Effector CD8-positive, alpha-beta T cell (primary cell): Measurements from ENCODE around the gene ADAMTS6.
"Not testable (repeated sequence)": the region's sequence is repeated elsewhere in the genome, so short reads cannot be mapped to it uniquely, and the experiment has no call there.

Experiments
- DNase-seq: peaks from one replicate; lab custom pipeline; 2025; lab: John Stamatoyannopoulos, UW

ADAMTS6 gene

DNA sequence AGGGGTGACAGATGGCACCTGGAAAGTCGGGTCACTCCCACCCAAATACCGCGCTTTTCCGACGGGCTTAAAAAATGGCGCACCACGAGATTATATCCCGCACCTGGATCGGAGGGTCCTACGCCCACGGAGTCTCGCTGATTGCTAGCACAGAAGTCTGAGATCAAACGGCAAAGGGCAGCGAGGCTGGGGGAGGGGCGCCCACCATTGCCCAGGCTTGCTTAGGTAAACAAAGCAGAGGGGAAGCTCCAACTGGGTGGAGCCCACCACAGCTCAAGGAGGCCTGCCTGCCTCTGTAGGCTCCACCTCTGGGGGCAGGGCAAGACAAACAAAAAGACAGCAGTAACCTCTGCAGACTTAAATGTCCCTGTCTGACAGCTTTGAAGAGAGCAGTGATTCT is 111.2 kb downstream of the ADAMTS6 start:
- DNase-seq: not testable (repeated sequence)

DNA sequence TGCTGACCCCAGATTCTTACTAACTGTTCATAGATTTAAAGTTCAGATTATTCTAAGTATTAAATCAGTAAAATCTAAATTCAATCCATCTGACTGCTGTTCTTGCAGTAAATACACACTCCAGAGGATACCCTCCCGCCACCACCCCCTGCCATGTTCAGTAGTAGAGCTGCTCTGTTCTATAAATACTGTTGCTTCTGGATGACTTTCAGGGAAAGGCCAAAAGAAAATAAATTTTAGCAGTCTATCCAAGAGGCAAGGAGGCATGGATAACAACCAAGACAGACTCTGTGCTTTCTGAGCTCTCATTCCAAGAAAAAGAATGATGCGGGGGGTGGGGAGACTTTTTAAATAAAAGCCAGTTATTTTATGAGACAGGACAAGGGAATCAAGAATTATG is 115.1 kb downstream of the ADAMTS6 start:
- no peak for DNase-seq

DNA sequence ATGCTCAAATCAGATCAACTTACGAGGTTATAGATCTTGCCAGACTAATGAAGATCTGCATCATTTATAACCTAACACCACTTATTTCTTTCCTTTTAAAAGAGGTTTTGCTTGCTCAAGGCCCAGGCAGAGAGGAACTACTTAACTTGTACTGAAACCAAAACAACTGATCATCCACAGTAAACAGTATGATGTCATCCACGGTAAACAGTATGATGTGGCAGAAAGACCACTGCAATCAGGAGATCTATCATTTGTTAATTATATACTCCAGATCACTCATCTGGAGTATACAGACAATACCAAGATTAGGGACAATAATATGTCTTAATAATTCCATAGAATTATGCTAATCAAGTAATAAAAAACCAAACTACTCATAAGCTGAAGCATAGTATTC is 116.8 kb downstream of the ADAMTS6 start:
- DNase-seq: no peak

DNA sequence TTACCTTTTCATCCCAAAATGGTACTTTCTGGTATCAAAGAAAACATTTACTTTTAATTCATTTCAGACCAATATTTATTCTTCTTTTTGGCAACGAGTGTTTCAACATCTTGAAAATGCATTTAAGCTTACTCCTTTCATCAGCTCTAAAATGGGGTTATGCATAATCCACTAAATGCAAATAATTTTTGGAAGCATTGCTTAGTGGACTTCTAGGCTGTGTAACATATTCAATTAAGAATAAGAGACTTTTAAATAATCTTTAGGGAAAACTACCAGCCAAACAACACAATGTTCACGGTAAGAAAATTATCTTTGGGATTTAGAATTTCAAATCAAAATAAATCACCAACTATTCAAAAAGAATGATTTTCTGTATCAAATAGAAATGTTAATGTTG is 118.2 kb downstream of the ADAMTS6 start:
- DNase-seq: no peak

DNA sequence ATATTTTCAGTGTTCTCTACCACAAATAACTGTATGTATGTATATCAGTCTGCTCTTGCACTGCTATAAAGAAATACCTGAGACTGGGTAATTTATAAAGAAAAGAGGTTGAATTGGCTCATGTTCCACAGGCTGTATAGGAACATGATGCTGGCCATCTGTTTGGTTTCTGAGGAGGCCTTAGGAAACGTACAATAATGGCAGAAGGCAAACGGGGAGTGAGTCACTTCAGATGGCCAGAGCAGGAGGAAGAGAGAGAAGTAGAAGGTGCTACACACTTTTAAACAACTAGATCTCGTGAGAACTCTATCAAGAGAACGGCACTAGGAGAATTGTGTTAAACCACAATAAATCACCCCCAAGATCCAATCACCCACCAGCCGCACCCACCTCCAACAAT is 121.7 kb downstream of the ADAMTS6 start:
- no peak for DNase-seq

DNA sequence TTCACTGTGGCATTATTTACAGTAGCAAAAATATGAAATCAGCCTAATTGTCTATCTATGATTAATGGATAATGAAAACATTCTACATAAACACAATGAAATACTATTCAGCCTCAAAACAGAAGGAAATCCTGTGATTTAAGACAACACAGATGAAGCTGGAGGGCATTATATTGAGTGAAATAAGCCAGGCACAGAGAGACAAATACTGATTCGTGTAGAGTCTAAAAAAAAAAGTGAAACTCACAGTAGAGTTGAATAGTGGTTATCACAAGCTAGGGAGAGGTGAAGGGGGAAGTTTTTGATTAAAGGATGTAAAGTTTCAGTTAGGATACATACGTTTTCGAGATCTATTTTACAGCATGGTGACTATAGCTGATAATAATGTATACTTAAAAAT is 122.2 kb downstream of the ADAMTS6 start:
- no peak for DNase-seq

DNA sequence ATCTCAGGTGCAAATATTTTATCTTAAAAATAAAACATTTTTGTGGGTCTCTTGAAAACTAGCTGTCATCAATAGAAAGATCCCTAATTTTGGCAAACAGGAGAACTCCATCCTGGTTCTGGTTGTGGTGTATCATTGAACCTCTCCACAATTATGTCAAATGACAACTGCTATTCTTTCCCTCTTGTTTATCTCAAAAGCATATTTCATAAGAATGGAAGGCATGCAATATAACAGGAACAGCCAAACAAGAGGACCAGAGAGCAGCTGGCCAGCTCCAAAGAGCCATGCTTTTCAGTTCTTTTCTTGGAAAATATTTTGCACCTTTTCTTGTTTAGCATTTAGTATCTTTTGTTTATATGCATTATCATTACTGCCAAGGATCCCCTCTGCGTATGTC is 125.4 kb downstream of the ADAMTS6 start:
- no peak for DNase-seq

DNA sequence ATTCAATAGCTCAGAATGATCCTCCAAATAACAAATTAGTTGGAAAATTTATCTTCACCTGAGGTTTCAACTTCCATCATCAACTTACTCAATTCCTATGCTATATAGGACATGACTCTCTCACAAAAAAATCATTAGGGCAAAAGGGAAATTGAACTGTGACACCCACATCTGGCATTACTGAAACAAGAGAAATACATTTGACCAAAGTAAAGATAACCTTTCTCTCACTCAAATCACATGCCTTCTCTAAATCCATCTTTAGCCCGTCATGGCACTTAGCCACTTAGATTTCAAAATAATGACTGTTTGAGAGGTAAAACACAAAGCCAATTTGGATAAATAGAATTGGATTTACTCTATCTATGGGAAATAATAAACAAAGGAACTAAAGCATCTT is 126.4 kb downstream of the ADAMTS6 start:
- no peak for DNase-seq

DNA sequence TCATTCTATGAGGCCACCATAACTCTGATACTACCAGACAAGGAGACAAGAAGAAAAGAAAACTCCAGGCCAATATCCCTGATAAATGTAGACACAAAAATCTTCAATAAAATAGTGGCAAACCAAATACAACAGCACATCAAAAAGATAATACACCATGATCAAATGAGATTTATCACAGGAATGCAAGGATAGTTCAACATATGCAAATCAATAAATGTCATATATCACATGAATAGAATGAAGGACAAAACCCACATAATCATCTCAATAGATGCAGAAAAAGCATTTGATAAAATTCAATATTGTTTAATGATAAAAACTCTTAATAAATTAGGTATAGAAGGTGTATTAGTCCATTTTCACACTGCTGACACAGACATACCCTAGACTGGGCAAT is 139.9 kb downstream of the ADAMTS6 start:
- no peak for DNase-seq

DNA sequence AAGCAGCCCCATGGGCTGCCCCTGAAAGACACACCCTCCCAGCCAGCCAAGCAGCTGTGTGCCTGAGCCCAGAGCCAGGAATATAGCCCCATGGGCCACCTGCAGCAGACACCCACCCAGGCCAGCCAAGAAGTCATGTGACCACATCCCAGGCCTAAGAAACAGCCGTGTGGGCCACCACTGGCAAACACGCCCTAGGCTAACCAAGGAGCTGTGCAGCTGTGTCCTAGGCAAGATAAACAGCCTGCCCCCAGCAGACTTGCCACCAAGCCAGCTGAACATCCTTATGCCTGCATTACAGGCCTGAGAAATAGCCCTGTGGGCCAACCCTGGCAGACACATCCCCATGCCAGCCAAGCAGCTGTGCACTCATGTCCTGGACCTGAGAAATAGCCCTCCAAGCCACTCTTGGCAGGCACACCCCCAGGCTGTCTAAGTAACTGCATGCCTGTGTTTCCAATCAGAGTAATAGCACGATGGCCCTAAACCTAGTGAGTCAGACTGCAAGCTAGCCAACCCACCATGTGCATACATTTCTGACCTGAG is 143.0 kb downstream of the ADAMTS6 start:
- no peak for DNase-seq

DNA sequence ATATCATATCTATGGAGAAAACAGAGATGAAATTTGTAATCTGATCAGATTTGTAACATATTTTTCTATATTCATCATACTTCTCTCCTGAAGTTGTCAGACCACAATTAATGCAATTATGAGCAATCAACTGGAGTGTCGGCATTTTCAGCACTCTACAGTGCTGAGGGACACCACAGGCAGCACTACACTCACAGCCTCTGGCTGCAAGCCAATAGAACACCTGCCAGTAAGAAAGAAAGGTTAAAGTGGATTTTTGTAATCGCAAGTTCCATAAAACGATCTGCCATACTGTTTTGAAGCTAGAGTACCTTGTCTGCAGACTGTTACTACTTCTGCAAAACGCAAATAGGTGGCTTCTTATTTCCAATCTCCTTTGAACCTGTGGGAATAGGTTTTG is 147.6 kb downstream of the ADAMTS6 start:
- DNase-seq: no peak

DNA sequence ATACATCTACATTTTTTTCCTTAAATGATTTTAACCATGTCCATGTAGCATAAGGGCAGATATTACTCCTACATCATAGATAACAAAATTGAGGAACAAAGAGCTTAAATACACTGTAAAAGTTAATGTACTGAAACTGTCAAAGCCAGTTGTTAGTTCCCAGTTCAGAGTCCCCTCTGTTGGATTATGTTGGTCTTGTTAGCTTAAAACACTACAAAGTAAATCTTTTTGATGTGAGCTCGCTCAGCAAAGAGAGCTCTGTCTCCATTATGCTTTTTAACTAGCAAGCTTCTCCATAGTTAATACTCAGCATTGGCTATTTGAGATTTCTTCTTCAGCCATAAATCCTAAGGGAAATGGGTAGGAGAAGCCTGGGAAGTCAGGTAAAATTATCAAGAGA is 149.1 kb downstream of the ADAMTS6 start:
- no peak for DNase-seq

DNA sequence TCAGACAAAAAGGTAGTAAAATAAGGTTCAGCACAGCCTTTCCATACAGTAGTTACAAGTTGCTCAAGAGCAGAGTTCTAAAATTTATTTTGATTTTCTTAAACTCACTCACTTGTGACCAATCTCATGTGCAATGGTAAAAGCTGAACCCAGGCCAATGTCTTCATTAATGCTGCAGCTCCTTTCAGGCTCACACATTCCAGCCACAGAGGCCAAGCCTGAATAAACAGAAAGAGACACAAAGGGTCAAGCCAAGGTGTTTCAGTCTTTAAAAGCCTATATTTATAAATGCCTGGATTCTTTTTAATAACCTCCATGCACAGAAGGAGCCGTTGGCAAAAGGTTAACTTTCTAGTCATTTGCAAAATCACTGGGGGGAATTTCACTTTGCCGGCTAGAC is 152.5 kb downstream of the ADAMTS6 start:
- DNase-seq: no peak

DNA sequence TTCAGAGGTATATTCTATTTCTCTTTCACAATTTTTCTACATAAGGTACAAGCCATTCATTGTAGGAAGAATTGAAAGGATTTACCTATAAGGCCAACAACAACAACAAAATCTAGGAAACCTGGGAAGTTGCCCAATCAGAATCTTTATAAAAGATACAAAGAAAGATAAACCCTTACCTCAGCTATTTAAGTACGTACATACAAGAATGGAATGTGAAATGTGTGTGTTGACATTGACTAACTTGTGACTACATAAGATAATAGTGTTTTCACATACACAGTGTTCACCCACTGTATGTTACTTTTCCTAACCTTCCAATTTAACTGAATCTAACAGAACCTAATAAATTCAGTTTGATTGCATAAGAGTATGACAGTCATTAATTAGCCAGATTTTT is 154.1 kb downstream of the ADAMTS6 start:
- no peak for DNase-seq

DNA sequence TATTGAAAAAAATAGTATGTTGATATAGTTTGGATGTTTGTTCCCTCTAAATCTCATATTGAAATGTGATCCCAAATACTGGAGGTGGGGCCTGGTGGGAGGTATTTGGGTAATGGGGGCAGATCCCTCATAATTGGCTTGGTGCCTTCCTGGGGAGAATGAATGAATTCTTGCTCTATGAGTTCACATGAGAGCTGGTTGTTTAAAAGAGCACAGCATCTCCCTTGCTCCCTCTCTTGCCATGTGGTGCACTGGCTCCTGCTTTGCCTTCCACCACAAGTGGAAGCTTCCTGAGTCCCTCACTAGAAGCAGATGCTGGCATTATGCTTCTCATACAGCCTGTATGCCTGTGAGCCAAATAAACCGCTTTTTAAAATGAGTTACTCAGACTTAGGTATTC is 154.8 kb downstream of the ADAMTS6 start:
- DNase-seq: no peak

DNA sequence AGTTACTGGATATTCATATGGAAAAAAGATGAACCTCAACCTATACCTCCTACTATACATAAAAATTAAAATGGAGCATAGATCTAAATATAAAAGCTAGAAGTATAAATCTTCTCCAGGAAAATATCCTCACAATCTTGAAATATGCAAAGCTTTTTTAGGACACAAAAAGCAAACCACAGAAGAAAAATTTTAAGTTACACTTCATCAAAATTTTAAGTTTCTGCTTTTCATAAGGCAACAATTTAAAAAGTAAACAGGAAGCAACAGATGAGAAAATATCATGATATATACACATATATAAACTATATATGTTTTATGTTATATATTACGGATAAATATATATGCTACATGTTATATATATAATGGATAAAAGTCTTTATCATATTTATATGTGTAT is 157.5 kb downstream of the ADAMTS6 start:
- DNase-seq: no peak

DNA sequence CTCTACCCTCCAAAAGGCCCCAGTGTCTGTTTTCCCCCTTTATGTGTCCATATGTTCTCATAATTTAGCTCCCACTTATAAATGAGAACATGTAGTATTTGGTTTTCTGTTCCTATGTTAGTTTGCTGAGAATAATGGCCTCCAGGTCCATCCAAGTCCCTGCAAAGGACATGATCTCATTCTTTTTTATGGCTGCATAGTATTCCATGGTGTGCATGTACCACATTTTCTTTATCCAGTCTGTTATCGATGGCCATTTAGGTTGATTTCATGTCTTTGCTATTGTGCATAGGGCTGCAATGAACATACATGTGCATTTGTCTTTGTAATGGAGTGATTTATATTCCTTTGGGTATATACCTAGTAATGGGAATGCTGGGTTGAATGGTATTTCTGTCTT is 161.0 kb downstream of the ADAMTS6 start:
- not testable (repeated sequence) for DNase-seq

DNA sequence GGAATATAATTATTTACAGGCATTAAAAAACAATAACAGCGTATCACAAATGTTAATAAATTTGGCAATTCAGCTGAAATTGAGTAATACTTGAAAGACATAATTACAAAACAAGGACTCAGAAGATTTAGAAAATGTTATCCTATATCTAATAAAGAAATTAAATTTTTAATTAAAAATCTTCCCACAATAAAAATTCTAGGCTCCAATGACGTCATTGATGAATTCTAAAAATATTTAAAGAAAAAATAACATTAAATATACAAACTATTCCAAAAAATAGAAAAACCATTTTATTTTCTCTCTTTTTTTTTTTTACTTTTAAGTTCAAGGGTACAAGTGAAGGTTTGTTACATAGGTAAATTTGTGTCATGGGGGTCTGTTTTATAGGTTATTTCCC is 161.5 kb downstream of the ADAMTS6 start:
- DNase-seq: no peak

DNA sequence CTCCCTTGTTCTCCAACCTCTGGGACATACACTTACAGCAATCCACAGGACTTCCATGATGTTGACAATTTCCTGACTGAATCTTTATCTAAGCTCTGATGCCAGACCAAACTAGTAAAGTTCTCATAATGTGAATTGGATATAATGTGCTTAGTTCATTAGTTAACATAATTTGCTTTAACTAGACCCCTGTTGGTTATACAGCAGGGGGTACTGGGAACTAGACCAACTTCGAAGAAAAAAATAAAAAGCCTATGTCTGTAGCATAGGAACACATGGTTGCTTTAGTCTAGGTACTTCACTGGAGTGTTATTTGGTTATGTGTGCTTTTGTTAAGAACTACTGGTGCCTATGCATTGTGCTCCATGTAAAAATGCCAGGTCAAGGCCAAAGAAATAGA is 173.8 kb downstream of the ADAMTS6 start:
- DNase-seq: no peak

DNA sequence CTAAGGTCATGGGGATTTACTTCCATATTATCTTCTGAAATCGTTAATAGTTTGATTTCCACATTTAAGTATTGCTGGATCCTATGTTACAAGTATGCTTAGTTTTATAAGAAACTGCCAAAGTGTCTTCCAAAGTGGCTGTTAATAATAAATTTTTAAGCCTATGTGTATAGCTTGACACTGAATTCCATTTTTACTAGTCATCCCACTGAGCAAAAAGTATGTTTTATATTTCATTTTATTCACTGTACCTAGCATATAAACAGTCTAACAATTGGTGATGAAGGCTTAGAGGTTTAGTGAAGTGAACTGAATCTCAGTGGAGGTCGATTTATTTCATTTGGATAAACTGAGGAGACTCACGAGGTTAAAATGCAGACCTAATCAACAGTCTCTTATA is 174.6 kb downstream of the ADAMTS6 start:
- no peak for DNase-seq

DNA sequence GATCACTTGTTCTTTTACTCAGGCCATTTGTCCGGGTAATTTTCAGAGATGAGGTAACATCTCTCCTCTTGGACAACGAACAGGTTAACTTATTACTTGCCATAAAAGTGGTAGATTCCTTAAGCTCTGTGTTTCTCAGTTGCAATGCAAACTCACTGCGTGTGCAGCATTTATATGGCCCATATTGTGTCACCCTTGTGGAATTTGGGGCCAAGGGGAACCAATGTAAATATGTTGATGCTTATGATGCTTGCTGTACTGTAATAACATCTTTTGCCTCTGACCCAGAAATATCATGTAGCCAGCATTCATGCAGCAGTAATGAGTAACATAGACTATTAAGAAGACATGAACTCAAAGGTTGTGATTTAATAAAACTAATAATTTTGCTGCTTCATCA is 175.8 kb downstream of the ADAMTS6 start:
- no peak for DNase-seq

DNA sequence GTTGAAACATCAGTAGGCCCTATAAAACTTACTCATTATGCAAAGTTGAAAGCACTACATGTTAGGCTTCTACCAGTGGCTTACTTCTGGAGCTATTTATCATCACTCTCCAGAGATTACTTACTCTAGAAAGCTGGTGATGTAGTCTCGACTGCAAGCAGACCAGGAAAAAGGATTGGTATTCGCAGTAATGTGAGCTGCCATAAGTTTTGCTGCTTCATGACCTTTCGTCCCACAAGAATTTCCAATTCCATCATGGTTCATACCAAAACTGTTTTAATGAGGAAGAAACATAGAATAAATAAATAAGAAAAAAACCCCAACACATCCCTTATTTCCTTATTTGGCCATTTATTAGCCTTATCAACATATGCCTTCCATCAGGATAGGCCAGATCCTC is 181.9 kb downstream of the ADAMTS6 start:
- DNase-seq: no peak

DNA sequence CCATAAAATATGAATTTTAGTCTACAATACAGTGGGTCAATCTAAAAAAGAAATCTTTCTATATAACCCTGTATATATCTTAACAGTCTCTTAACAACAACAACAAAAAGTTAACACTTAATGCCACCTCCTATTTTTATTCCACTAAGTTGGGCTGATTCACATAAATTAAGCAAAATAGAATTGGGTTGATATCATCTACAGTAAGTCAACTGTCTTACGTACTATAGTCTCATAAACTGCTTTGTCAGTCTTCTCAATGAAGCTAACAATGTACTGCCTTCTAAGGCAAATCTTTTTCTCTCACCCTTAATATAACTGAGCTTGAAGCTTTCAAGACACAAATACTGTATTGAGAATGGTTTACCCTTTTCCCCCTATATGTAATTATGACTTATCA is 185.7 kb downstream of the ADAMTS6 start:
- no peak for DNase-seq

DNA sequence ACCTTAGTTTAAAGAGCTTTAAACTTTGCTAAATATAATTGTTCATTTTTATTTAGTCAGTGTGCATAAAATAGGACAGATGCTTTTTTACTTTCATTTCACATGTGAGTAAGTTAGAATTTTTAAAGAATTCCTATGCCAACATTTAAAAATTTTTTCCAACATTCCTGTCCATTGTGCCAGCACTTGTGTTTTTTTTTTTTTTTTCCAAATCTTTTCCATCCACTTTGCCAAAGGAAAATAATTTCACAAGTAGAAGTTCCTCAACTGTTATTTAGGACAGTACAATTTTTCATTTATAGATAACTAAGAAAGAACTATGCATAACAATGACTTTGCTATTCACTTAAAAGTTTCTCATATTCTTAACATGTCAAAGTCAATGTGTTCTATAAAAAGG is 189.5 kb downstream of the ADAMTS6 start:
- no peak for DNase-seq

DNA sequence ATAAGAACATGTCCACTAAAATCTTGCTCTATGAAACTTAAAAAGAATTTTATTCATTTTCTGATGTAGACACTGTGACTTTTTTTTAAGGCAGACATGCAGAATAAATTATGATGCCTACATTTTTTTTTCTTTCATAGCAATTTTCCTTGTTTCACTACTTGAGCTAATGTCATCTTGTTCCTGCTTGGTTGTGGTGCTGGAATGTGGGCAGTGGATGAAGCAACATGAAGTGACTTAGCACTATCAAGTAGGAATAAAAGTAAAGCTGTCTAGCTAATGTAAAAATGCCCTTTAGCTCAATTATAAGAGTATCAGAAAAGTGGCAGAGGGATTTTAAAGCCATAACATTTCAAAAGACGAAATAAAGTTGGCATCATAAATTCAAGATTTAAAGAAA is 191.0 kb downstream of the ADAMTS6 start:
- DNase-seq: no peak
